OCI-LY1 (cell line): ENCODE results near the gene ARHGEF10L.

Experiments used
- H2AFZ ChIP-seq: fragments of 200-600 bp; sonication (generic), shearing (Covaris generic); 2 replicates; pipeline ENCODE4 v1.6.0; 2014; ENCODE audit warnings: antibody characterized with exemption, mild to moderate bottlenecking, low read length
- H3F3A ChIP-seq: fragments of 200-600 bp; sonication (generic), shearing (Covaris generic); 2 replicates; pipeline ENCODE4 v1.6.0; 2014; ENCODE audit warnings: mild to moderate bottlenecking, antibody characterized with exemption, low read length, moderate library complexity; ENCODE audit not compliant: insufficient read depth
- H3K27ac ChIP-seq: fragments of 200-600 bp; sonication (generic); 2 replicates; pipeline ENCODE4 v1.5.1; 2014; ENCODE audit warnings: low read length, mixed run types, mild to moderate bottlenecking, low read depth; ENCODE audit not compliant: poor library complexity, severe bottlenecking
- H3K27me3 ChIP-seq: fragments of 200-600 bp; sonication (generic); 2 replicates; pipeline ENCODE4 v1.6.0; 2014; ENCODE audit warnings: antibody characterized with exemption, mild to moderate bottlenecking, low read length, moderate library complexity; ENCODE audit not compliant: insufficient read depth
- H3K36me3 ChIP-seq: fragments of 200-600 bp; sonication (generic); 2 replicates; pipeline ENCODE4 v1.6.1; 2014; ENCODE audit warnings: mild to moderate bottlenecking, antibody characterized with exemption, low read length, moderate library complexity, mixed read lengths; ENCODE audit not compliant: insufficient read depth
- H3K4me1 ChIP-seq: fragments of 200-600 bp; sonication (generic); 2 replicates; pipeline ENCODE4 v1.5.1; 2014; ENCODE audit warnings: mild to moderate bottlenecking, low read length, moderate library complexity; ENCODE audit not compliant: insufficient read depth, severe bottlenecking
- H3K4me2 ChIP-seq: fragments of 200-600 bp; sonication (generic), shearing (Covaris generic); 2 replicates; pipeline ENCODE4 v1.6.1; 2014; ENCODE audit warnings: low read length
- H3K4me3 ChIP-seq: fragments of 200-600 bp; sonication (generic); 2 replicates; pipeline ENCODE4 v1.5.1; 2014; ENCODE audit warnings: low read length, low read depth, mild to moderate bottlenecking, mixed read lengths; ENCODE audit not compliant: poor library complexity, severe bottlenecking
- H3K79me2 ChIP-seq: fragments of 200-600 bp; shearing (Covaris generic); 2 replicates; pipeline ENCODE4 v1.6.1; 2016; ENCODE audit warnings: mixed run types, low read length, mixed read lengths; ENCODE audit not compliant: insufficient read depth
- H3K9ac ChIP-seq: fragments of 200-600 bp; sonication (generic), shearing (Covaris generic); 2 replicates; pipeline ENCODE4 v1.6.1; 2014; ENCODE audit warnings: mild to moderate bottlenecking, low read length, mixed read lengths
- H3K9me2 ChIP-seq: fragments of 200-600 bp; sonication (generic), shearing (Covaris generic); 2 replicates; pipeline ENCODE4 v1.6.1; 2014; ENCODE audit warnings: low read depth, mild to moderate bottlenecking, low read length, mixed read lengths
- H3K9me3 ChIP-seq: fragments of 200-600 bp; shearing (Covaris generic); 2 replicates; pipeline ENCODE4 v1.6.1; 2014; ENCODE audit warnings: low read length, mixed read lengths
- H4K20me1 ChIP-seq: fragments of 200-600 bp; sonication (generic), shearing (Covaris generic); 2 replicates; pipeline ENCODE4 v1.6.0; 2016; ENCODE audit warnings: mild to moderate bottlenecking, low read length; ENCODE audit not compliant: insufficient read depth
- EZH2 ChIP-seq: fragments of 200-600 bp; sonication (generic), shearing (Covaris generic); IDR thresholded peaks from 2 replicates; pipeline ENCODE4 v1.8.0; 2017; ENCODE audit warnings: borderline replicate concordance, mixed run types, mild to moderate bottlenecking, antibody characterized with exemption, low read length, moderate library complexity, mixed read lengths
- TF ChIP-seq, protein P1 (sequence below): fragments of 200-600 bp; sonication (generic), shearing (Covaris generic); IDR thresholded peaks from 2 replicates; pipeline ENCODE4 v1.5.1; 2017; ENCODE audit warnings: mild to moderate bottlenecking, antibody characterized with exemption, low read length, moderate library complexity, mixed read lengths

ARHGEF10L gene

DNA sequence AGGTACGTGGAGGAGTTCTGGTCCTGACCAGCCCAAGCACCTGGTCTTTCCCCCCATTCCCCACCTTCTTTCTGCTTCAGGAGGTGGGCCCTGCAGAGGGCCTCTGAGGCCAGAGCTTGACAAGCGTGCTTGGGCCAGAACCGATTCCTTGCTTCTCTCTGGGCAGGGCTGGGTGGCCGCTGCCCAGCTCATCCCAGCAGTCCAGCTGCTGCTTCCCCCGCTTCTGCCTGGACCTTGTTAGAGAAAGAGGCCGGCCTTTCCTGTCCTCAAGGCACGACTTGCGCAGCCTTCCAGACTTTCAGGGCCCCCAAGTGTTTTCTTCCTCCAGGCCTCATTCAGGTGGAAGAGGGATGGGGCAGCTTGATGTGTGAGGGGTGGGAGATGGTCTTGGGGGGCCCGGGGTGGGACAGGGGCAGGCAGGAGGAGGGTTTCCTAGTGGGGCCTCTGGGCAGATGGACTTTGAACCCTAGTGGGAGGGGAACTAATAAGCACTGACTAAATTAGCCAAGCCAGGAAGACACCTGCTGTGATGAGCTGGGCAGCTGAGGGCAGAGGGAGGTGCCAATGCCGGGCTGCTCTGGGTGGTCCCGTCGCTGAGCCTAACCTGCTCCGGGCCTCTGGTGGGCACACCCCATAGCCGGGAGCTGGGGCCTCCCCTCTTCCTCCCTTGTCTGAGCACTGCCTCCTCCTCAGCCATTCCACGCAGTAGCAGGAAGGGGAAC is 36.5 kb downstream of the ARHGEF10L start:
- H3K27me3 ChIP-seq = no peaks in the 10 kb centered on the region
- no peaks in the 10 kb centered on the region for H3K9me3 ChIP-seq
- no peak overlapping the region for H2AFZ ChIP-seq
- no peak overlapping the region for H3K4me3 ChIP-seq
- no peak overlapping the region for H3K4me2 ChIP-seq
- H3K9me2 ChIP-seq = no peaks in the 10 kb centered on the region
- H3K27ac ChIP-seq = no peak overlapping the region
- no peak overlapping the region for H3K9ac ChIP-seq
- H3F3A ChIP-seq = no peaks in the 10 kb centered on the region
- H3K79me2 ChIP-seq = no peaks in the 10 kb centered on the region
- no peaks in the 10 kb centered on the region for H3K4me1 ChIP-seq
- H4K20me1 ChIP-seq = no peaks in the 10 kb centered on the region
- TF ChIP-seq, protein P1, sequence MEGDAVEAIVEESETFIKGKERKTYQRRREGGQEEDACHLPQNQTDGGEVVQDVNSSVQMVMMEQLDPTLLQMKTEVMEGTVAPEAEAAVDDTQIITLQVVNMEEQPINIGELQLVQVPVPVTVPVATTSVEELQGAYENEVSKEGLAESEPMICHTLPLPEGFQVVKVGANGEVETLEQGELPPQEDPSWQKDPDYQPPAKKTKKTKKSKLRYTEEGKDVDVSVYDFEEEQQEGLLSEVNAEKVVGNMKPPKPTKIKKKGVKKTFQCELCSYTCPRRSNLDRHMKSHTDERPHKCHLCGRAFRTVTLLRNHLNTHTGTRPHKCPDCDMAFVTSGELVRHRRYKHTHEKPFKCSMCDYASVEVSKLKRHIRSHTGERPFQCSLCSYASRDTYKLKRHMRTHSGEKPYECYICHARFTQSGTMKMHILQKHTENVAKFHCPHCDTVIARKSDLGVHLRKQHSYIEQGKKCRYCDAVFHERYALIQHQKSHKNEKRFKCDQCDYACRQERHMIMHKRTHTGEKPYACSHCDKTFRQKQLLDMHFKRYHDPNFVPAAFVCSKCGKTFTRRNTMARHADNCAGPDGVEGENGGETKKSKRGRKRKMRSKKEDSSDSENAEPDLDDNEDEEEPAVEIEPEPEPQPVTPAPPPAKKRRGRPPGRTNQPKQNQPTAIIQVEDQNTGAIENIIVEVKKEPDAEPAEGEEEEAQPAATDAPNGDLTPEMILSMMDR = no peak
- TF ChIP-seq EZH2 = no peak
- no peaks in the 10 kb centered on the region for H3K36me3 ChIP-seq

DNA sequence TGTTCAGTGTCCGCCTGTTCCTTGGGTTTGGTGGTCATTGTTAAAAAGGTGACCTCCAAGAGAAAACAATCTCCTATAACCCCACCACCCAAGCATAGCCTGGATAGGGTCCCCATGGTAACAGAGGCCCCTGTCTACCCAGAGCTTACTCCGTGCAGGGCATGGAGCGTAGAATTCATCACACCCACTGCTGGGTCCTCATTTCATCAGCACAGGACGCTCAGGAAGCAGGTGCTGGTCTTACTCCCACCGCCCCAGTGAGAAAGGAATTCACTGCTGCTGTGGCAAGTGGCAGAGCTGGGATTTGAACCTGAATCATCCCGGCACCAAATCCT is 37.0 kb downstream of the ARHGEF10L start:
- no peaks in the 10 kb centered on the region for H3K36me3 ChIP-seq
- no peaks in the 10 kb centered on the region for H3F3A ChIP-seq
- H3K79me2 ChIP-seq = no peaks in the 10 kb centered on the region
- H3K9me2 ChIP-seq = no peaks in the 10 kb centered on the region
- TF ChIP-seq, protein P1 = no peak
- no peak for TF ChIP-seq EZH2
- H3K4me1 ChIP-seq = no peaks in the 10 kb centered on the region
- H2AFZ ChIP-seq = no peak overlapping the region
- no peak overlapping the region for H3K27ac ChIP-seq
- H3K27me3 ChIP-seq = no peaks in the 10 kb centered on the region
- no peaks in the 10 kb centered on the region for H3K9me3 ChIP-seq
- H3K4me3 ChIP-seq = no peak overlapping the region
- no peak overlapping the region for H3K4me2 ChIP-seq
- no peak overlapping the region for H3K9ac ChIP-seq
- no peaks in the 10 kb centered on the region for H4K20me1 ChIP-seq

DNA sequence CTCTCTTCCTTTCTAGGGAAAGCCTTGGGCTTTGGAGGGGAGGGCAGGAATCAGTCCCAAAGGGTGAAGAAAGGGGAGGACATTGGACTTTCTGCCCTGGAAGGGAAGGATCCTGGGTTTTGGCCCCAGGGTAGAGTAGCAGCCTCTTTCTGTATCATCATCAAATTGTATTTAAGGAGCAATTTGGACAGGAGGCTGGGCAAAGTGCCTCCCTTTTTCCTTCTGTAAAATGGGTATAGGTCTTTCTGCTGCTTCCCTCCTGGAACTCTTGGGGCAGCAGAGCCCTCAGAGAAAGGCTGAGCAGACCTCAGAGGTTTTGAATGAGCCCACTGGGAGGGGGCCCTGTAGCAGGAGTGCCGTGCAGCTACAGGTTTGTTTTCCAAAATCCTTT is 38.4 kb downstream of the ARHGEF10L start:
- Histone ChIP-seq H3K4me3 (no peak overlapping the region), H4K20me1 (no peaks in the 10 kb centered on the region), H3F3A (no peaks in the 10 kb centered on the region), H2AFZ (no peak overlapping the region), H3K9ac (no peak overlapping the region), H3K9me3 (no peaks in the 10 kb centered on the region), H3K9me2 (no peaks in the 10 kb centered on the region), H3K4me2 (no peak overlapping the region), H3K36me3 (no peaks in the 10 kb centered on the region), H3K27me3 (no peaks in the 10 kb centered on the region), H3K79me2 (no peaks in the 10 kb centered on the region), H3K27ac (no peak overlapping the region), H3K4me1 (no peaks in the 10 kb centered on the region)
- TF ChIP-seq, protein P1 = no peak
- TF ChIP-seq EZH2 = no peak
